Measurements from ENCODE around the gene TNF.

TNF gene

GRCh38 chr6:31621320-31621939 is 46.1 kb downstream of the TNF start:
- Histone ChIP-seq H3K36me3 (peaks cover 49% of the 10 kb centered on the region), H3K4me2 (peak overlapping the region; percentile 98), H4K20me1 (peaks cover 55% of the 10 kb centered on the region), H3K4me3 (peak overlapping the region; percentile 98), H3K27me3 (no peaks in the 10 kb centered on the region), H3K4me1 (peaks cover 22% of the 10 kb centered on the region), H3K27ac (peak overlapping the region; percentile 99), H3K9me3 (no peaks in the 10 kb centered on the region), H3K9ac (peak overlapping the region; percentile 99)
- no peak for TF ChIP-seq Cebpa-rat (IDR thresholded peaks at IDR 0.05)

- TF ChIP-seq Cebpa-rat (IDR thresholded peaks at IDR 0.05) = no peak
- Histone ChIP-seq H3K27me3 (no peaks in the 10 kb centered on the region), H3K9me3 (no peaks in the 10 kb centered on the region), H3K4me1 (peaks cover 20% of the 10 kb centered on the region), H3K27ac (peak overlapping the region; percentile 99), H4K20me1 (peaks cover 61% of the 10 kb centered on the region), H3K36me3 (peaks cover 55% of the 10 kb centered on the region), H3K4me3 (peak overlapping the region; percentile 98), H3K9ac (peak overlapping the region; percentile 99), H3K4me2 (peak overlapping the region; percentile 98)
Observed at GRCh38 chr6:31621991-31622390, 46.6 kb downstream of the TNF start.

GRCh38 chr6:31622684-31623091 is 47.3 kb downstream of the TNF start:
- Histone ChIP-seq H3K27me3 (no peaks in the 10 kb centered on the region), H3K4me3 (peak overlapping the region; percentile 98), H3K9ac (peak overlapping the region; percentile 99), H3K4me1 (peaks cover 20% of the 10 kb centered on the region), H3K36me3 (peaks cover 62% of the 10 kb centered on the region), H4K20me1 (peaks cover 68% of the 10 kb centered on the region), H3K27ac (no peak overlapping the region), H3K9me3 (no peaks in the 10 kb centered on the region), H3K4me2 (peak overlapping the region; percentile 98)
- no peak for TF ChIP-seq Cebpa-rat (IDR thresholded peaks at IDR 0.05)

GRCh38 chr6:31624070-31624469 is 48.7 kb downstream of the TNF start:
- Histone ChIP-seq H4K20me1 (peaks cover 82% of the 10 kb centered on the region), H3K4me3 (no peak overlapping the region), H3K36me3 (peaks cover 76% of the 10 kb centered on the region), H3K9ac (no peak overlapping the region), H3K27ac (no peak overlapping the region), H3K9me3 (no peaks in the 10 kb centered on the region), H3K4me1 (peaks cover 20% of the 10 kb centered on the region), H3K4me2 (no peak overlapping the region), H3K27me3 (no peaks in the 10 kb centered on the region)
- no peak for TF ChIP-seq Cebpa-rat (IDR thresholded peaks at IDR 0.05)

- no peak overlapping the region for H3K27ac ChIP-seq
- H3K27me3 ChIP-seq = no peaks in the 10 kb centered on the region
- no peak overlapping the region for H3K9ac ChIP-seq
- H3K4me2 ChIP-seq = no peak overlapping the region
- H3K4me3 ChIP-seq = no peak overlapping the region
- no peaks in the 10 kb centered on the region for H3K9me3 ChIP-seq
- H3K36me3 ChIP-seq = peaks cover 100% of the 10 kb centered on the region
- H3K4me1 ChIP-seq = peaks cover 14% of the 10 kb centered on the region
- no peak for TF ChIP-seq Cebpa-rat (IDR thresholded peaks at IDR 0.05)
- peaks cover 100% of the 10 kb centered on the region for H4K20me1 ChIP-seq
Observed at GRCh38 chr6:31626952-31627351, 51.6 kb downstream of the TNF start.

- H3K4me3 ChIP-seq = no peak overlapping the region
- H3K4me1 ChIP-seq = peaks cover 6% of the 10 kb centered on the region
- no peaks in the 10 kb centered on the region for H3K27me3 ChIP-seq
- peaks cover 100% of the 10 kb centered on the region for H3K36me3 ChIP-seq
- no peak overlapping the region for H3K27ac ChIP-seq
- peaks cover 100% of the 10 kb centered on the region for H4K20me1 ChIP-seq
- no peak overlapping the region for H3K4me2 ChIP-seq
- H3K9me3 ChIP-seq = no peaks in the 10 kb centered on the region
- no peak for TF ChIP-seq Cebpa-rat (IDR thresholded peaks at IDR 0.05)
- no peak overlapping the region for H3K9ac ChIP-seq
Observed at GRCh38 chr6:31627690-31628287, 52.4 kb downstream of the TNF start.

Measured in BLaER1 (cell line).